Activated CD4-positive, alpha-beta T cell treated with anti-CD3 and anti-CD28 coated beads, Interleukin-2, amount 50 U/mL, for 16 hours (primary cell): ENCODE measurements around the gene EXT2.
A peak's percentile ranks its signal among the peaks of the same experiment; 100 is the strongest.

Experiments
- DNase-seq: peaks from one replicate; pipeline ENCODE4 v3.0.0-alpha.2; 2020

EXT2 gene

GRCh38 chr11:44095506-44096359 lies at the start of gene EXT2:
EXT2 (plus strand) TSS chr11:44095678; CDS start chr11:44107713, 12,035 bp downstream.
- DNase-seq, result peak; percentile 89

GRCh38 chr11:44046182-44046581 lies 49.3 kb upstream of the EXT2 start:
- DNase-seq, result no peak

GRCh38 chr11:44047298-44047697 lies 48.2 kb upstream of the EXT2 start:
- DNase-seq, result no peak

- DNase-seq, result no peak
These were observed 47.5 kb upstream of the EXT2 start, which contains the start of gene ACCSL for GRCh38 chr11:44047931-44048431. ACCSL (plus strand) TSS chr11:44047981; CDS start chr11:44048037, 56 bp downstream.

GRCh38 chr11:44049832-44050231 lies 45.6 kb upstream of the EXT2 start:
- DNase-seq, result no peak

- no peak for DNase-seq
These were observed 44.3 kb upstream of the EXT2 start for GRCh38 chr11:44051171-44051570.

GRCh38 chr11:44057340-44057739 lies 38.1 kb upstream of the EXT2 start:
- DNase-seq, result no peak

- no peak for DNase-seq
These were observed 37.2 kb upstream of the EXT2 start for GRCh38 chr11:44058275-44058674.

GRCh38 chr11:44065161-44065661 lies 30.3 kb upstream of the EXT2 start:
- no peak for DNase-seq

- peak; percentile 92 for DNase-seq
These were observed 29.4 kb upstream of the EXT2 start, which contains the start of gene ACCS for GRCh38 chr11:44065841-44066731. ACCS (plus strand) TSS chr11:44066270; CDS start chr11:44067628, 1,358 bp downstream.

GRCh38 chr11:44066732-44067141 lies 28.7 kb upstream of the EXT2 start:
- no peak for DNase-seq

GRCh38 chr11:44067266-44067665 lies 28.2 kb upstream of the EXT2 start:
- DNase-seq, result no peak

- no peak for DNase-seq
These were observed 27.3 kb upstream of the EXT2 start for GRCh38 chr11:44068180-44068579.

- DNase-seq, result no peak
These were observed 24.3 kb upstream of the EXT2 start for GRCh38 chr11:44071157-44071556.

- no peak for DNase-seq
These were observed 22.5 kb upstream of the EXT2 start for GRCh38 chr11:44072757-44073658.

GRCh38 chr11:44078794-44079193 lies 16.7 kb upstream of the EXT2 start:
- no peak for DNase-seq

- DNase-seq, result no peak
These were observed 16.1 kb upstream of the EXT2 start for GRCh38 chr11:44079376-44079775.

GRCh38 chr11:44080951-44081350 lies 14.5 kb upstream of the EXT2 start:
- DNase-seq, result no peak

- no peak for DNase-seq
These were observed 12.8 kb upstream of the EXT2 start for GRCh38 chr11:44082645-44083044.

GRCh38 chr11:44083433-44083832 lies 12.0 kb upstream of the EXT2 start:
- no peak for DNase-seq

GRCh38 chr11:44083906-44084305 lies 11.6 kb upstream of the EXT2 start:
- DNase-seq, result no peak

- no peak for DNase-seq
These were observed 10.1 kb upstream of the EXT2 start for GRCh38 chr11:44085330-44085729.
